ENCODE measurements around the gene GPR32. TPM values are rescaled to one million over a fixed set of nuclear protein-coding genes. Genes with fewer than 3 reads are reported as not detected.

GPR32 gene
- total RNA-seq, 1 experiment from 2014 or later, result not detected

- TF ChIP-seq ATF3 (CRISPR knock-in tag; conservative IDR thresholded peaks at IDR 0.05), result no peak
- no peak for TF ChIP-seq CDX4 (CRISPR knock-in tag; IDR thresholded peaks at IDR 0.05; ENCODE audit: borderline replicate concordance)
Observed at GRCh38 chr19:50784710-50785109, 14.4 kb downstream of the GPR32 start (continued).

- Mint-ChIP-seq H3K4me1 (peaks cover 9% of the 10 kb centered on the region), H3K27me3 (ENCODE audit: low read depth) (peaks cover 50% of the 10 kb centered on the region), H3K27ac (no peak overlapping the region; the same call in 1 of the 2 replicates), H3K36me3 (no peaks in the 10 kb centered on the region), H3K9me3 (no peaks in the 10 kb centered on the region), H3K4me3 (no peak overlapping the region)
- ChIA-PET POLR2A (interaction anchor here (0.7 kb wide), 1 partner anchor 21 kb away, joined by 3 read pairs; no protein-coding TSS in a partner anchor), CTCF (interaction anchor here (1.0 to 10.3 kb wide), 3 partner anchors 64 to 137 kb away, joined by 4 to 184 read pairs (median 19); no protein-coding TSS in a partner anchor)
- no peak for TF ChIP-seq ZNF232 (CRISPR knock-in tag; IDR thresholded peaks at IDR 0.05)
- TF ChIP-seq FOXP1 (CRISPR knock-in tag; IDR thresholded peaks at IDR 0.05; ENCODE audit: borderline replicate concordance), result no peak
- no peak for TF ChIP-seq CTCF (IDR thresholded peaks at IDR 0.05)
- no peak for TF ChIP-seq CREM (CRISPR knock-in tag; IDR thresholded peaks at IDR 0.05)
- TF ChIP-seq ZNF263 (CRISPR knock-in tag; IDR thresholded peaks at IDR 0.05; ENCODE audit: low read depth), result no peak
- TF ChIP-seq ZBTB21 (CRISPR knock-in tag; IDR thresholded peaks at IDR 0.05; ENCODE audit: borderline replicate concordance), result no peak
- TF ChIP-seq GABPB1 (CRISPR knock-in tag; IDR thresholded peaks at IDR 0.05), result no peak
- no peak for TF ChIP-seq MAX (CRISPR knock-in tag; IDR thresholded peaks at IDR 0.05)
- TF ChIP-seq ZNF219 (CRISPR knock-in tag; IDR thresholded peaks at IDR 0.05; ENCODE audit: borderline replicate concordance), result no peak
- TF ChIP-seq ZBTB43 (CRISPR knock-in tag; IDR thresholded peaks at IDR 0.05), result no peak
- no peak for TF ChIP-seq ZNF317 (CRISPR knock-in tag; IDR thresholded peaks at IDR 0.05; ENCODE audit: borderline replicate concordance, low read depth)
- TF ChIP-seq EMX1 (CRISPR knock-in tag; IDR thresholded peaks at IDR 0.05), result no peak
- no peak for TF ChIP-seq NFE2L1 (CRISPR knock-in tag; IDR thresholded peaks at IDR 0.05)
- no peak for ATAC-seq
- no peak for DNase-seq (ENCODE audit: low spot score)
Observed at GRCh38 chr19:50785329-50785728, 15.1 kb downstream of the GPR32 start.

GRCh38 chr19:50790396-50790795 is 20.1 kb downstream of the GPR32 start, which contains the start of gene ACP4:
ACP4 (plus strand) TSS chr19:50790415; CDS start chr19:50790415, 0 bp downstream.
- POLR2A ChIA-PET, result no interaction called here

More at GRCh38 chr19:50790396-50790795, 20.1 kb downstream of the GPR32 start, which contains the start of gene ACP4:
- TF ChIP-seq USF2 (CRISPR knock-in tag; IDR thresholded peaks at IDR 0.05), result no peak
- TF ChIP-seq TCF7 (CRISPR knock-in tag; IDR thresholded peaks at IDR 0.05; ENCODE audit: low read depth), result no peak
- no peak for TF ChIP-seq ZNF281 (CRISPR knock-in tag; IDR thresholded peaks at IDR 0.05)
- no peak for TF ChIP-seq ZNF263 (CRISPR knock-in tag; IDR thresholded peaks at IDR 0.05; ENCODE audit: low read depth)
- CTCF ChIA-PET, result interaction anchor here (1.0 to 3.2 kb wide), 6 partner anchors 11 to 304 kb away, joined by 3 to 8 read pairs (median 4); no protein-coding TSS in a partner anchor
- ATAC-seq, result no peak
- no peak within 1 kb of the TSS for H3K4me3 Mint-ChIP-seq
- H3K4me1 Mint-ChIP-seq, result peaks cover 12% of the 10 kb centered on the region
- no peak for DNase-seq (ENCODE audit: low spot score)
- H3K27me3 Mint-ChIP-seq (ENCODE audit: low read depth), result peaks cover 35% of the 10 kb centered on the region
- H3K9me3 Mint-ChIP-seq, result no peaks in the 10 kb centered on the region
- no peak within 1 kb of the TSS for H3K27ac Mint-ChIP-seq
- no peaks in the 10 kb centered on the region for H3K36me3 Mint-ChIP-seq
